MG63 (cell line): ENCODE measurements around the gene MEGF6. TPM values are rescaled to one million over a fixed set of nuclear protein-coding genes. Genes with fewer than 3 reads are reported as not detected.

ENCODE experiments used
- DNase-seq: peaks from one replicate; pipeline ENCODE4 v3.0.0-alpha.2; 2020
- H3K27me3 ChIP-seq: fragments of 250-450 bp; sonication (Bioruptor Pico); 2 replicates; pipeline ENCODE4 v1.5.1; 2020; ENCODE audit warnings: mild to moderate bottlenecking, moderate library complexity
- H3K36me3 ChIP-seq: fragments of 250-450 bp; sonication (Bioruptor Pico); 2 replicates; pipeline ENCODE4 v1.5.1; 2020; ENCODE audit warnings: mild to moderate bottlenecking, moderate library complexity
- H3K4me3 ChIP-seq: fragments of 250-450 bp; sonication (Bioruptor Pico); 2 replicates; pipeline ENCODE4 v1.5.1; 2020; ENCODE audit warnings: mild to moderate bottlenecking, moderate library complexity
- H3K9me3 ChIP-seq: fragments of 250-450 bp; sonication (Bioruptor Pico); 2 replicates; pipeline ENCODE4 v1.5.1; 2020; ENCODE audit warnings: mild to moderate bottlenecking, moderate library complexity
- total RNA-seq: library from RNA; depleted of rRNA; stranded (reverse); fragments of >200 nt; shearing (Covaris generic); gene quantifications from 2 replicates; pipeline ENCODE4 v1.2.3, GENCODE V29; 2014; ENCODE audit warnings: low replicate concordance

Gene MEGF6
- total RNA-seq, 1 experiment from 2014 or later = 198 TPM

DNA sequence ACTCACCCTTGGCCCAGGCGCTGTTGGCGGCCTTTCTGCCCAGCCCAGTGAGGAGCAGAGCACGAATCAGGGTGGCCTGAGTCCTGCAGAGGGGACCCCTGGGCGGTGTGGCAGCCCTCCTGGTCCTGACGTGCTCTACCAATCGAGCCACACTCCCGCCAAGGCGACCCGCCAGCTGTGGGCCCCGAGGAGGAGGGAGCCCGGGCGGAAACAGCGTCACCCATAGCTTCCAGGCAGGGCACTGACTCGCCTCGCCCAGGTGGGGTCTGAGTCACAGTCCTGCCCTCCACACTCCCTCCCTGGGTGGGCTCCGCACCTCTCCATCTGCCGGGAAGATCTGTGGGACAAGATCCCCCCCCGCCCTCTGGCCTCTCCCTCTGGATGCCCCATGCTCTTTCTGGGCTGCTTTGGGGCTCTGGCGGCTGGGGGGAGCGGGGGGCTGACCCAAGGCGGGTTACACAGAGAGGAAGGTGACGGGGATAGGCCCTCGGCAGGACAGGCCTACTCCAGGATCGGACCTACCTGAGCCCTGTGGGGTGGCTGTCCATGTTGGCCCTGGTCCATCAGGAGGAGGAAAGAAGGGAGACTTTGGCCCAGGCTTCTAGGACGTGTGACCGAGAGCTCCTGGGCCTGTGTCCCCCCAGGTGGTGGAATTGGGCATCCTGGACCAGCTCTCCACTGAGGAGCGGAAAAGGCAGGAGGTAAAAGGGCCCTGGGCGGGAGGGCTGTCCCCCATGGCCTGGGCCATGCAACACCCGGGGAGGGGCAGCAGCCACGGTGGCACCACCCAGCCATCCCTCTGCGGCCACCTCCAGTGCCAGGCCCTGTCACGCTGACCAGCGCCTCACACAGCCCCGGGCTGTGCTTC lies 142.8 kb downstream of the MEGF6 start:
- no peaks in the 10 kb centered on the region for H3K27me3 ChIP-seq
- no peak for DNase-seq
- no peaks in the 10 kb centered on the region for H3K9me3 ChIP-seq
- H3K4me3 ChIP-seq = no peak overlapping the region
- H3K36me3 ChIP-seq = no peaks in the 10 kb centered on the region

DNA sequence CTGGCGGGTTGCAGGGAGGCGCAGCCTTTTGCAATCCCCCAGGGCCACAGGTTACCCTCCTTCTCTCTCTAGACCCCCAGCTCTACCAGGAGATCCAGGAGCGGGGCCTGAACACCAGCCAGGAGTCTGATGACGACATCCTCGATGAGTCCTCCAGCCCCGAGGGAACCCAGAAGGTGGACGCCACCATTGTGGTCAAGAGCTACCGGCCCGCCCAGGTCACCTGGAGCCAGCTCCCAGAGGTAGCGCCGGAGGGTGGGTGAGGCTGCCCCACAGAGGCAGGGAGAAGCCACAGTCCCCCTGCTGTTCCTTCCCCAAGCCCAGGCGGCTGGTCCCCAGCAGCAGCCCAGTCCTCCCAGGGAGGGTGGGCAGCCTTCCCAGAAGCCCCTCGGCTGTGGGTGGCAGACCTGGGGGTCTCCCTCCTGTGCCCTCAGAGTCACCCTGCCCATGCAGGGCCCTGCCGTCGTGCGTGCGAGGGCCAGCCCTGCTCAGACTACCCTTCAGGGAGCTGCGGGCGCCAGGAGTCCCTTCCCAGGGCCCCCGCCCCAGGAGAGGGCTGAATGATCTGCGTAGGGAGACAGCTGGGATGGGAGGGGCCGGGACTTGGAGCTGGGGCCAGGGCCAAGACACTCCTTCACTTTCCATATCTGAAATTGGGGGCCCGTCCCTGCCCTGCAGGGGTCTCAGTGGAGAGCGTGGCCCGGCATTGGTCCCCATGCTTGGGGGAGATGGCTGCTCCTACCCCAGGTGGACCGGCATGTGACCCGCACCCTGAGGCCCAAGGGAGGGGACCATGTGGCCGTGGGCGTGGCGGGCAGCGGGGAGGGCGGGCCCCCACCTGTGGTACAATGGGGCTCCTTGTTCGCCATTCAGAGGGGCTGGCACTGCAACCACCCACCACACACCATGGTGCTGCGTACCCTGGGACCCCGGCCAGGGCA lies 143.9 kb downstream of the MEGF6 start:
- no peak overlapping the region for H3K4me3 ChIP-seq
- no peaks in the 10 kb centered on the region for H3K27me3 ChIP-seq
- no peak for DNase-seq
- H3K36me3 ChIP-seq = no peaks in the 10 kb centered on the region
- H3K9me3 ChIP-seq = no peaks in the 10 kb centered on the region

DNA sequence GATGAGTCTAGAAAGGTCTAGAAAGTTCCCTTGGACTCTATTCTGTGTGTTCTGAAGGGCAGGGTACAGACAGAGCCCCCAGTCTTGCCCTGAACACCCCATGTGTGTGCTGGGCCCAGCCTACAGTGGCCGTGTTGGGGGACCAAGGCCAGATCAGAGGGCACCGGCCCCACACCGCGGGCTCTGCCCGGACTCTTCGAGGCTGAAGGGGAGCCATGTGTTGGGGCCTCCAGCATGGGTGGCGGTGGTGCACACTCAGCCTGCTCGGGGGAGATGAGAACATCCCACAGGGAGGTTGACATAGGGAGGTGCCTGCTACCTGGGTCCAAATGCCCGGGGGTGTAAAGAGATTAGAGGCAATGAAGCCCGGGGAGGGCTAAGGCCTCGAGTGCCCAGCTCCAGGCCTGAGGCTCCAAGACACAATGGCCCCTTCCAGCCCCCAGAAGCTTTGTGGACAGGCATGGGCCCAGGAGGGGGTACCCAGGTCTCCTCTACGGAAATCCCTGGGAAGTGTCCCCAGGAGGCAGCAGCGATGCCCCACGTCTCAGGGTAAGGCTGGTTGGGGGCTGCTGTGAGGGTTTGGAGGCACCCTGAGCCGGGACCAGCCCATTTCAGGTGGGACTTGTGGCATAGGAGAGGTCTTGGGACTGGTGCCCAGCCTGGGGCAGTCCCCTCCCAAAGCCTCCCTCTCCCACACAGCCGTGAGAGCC lies 144.8 kb downstream of the MEGF6 start:
- Histone ChIP-seq H3K4me3 (no peak overlapping the region), H3K27me3 (no peaks in the 10 kb centered on the region), H3K9me3 (no peaks in the 10 kb centered on the region), H3K36me3 (no peaks in the 10 kb centered on the region)
- no peak for DNase-seq

DNA sequence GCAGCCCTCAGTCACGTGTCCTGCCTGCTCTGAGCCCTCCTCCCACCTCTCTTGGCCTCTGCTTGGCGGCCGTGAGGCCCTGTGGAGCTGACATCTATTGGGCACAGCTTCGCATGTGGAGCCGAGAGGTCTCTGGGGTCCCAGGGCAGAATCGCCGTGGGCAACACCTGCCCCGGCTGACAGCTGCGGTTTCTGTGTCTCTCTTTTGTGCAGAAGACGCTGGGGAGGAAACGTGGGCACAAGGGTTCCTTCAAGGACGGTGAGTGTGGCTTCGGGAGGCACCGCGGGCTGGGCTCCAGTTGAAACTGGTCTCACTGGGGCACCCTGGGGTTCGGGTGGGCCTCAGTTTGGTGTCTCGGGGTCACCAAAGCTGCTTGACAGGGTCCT lies 145.4 kb downstream of the MEGF6 start:
- H3K9me3 ChIP-seq = no peaks in the 10 kb centered on the region
- no peaks in the 10 kb centered on the region for H3K36me3 ChIP-seq
- H3K4me3 ChIP-seq = no peak overlapping the region
- DNase-seq = no peak
- H3K27me3 ChIP-seq = no peaks in the 10 kb centered on the region

DNA sequence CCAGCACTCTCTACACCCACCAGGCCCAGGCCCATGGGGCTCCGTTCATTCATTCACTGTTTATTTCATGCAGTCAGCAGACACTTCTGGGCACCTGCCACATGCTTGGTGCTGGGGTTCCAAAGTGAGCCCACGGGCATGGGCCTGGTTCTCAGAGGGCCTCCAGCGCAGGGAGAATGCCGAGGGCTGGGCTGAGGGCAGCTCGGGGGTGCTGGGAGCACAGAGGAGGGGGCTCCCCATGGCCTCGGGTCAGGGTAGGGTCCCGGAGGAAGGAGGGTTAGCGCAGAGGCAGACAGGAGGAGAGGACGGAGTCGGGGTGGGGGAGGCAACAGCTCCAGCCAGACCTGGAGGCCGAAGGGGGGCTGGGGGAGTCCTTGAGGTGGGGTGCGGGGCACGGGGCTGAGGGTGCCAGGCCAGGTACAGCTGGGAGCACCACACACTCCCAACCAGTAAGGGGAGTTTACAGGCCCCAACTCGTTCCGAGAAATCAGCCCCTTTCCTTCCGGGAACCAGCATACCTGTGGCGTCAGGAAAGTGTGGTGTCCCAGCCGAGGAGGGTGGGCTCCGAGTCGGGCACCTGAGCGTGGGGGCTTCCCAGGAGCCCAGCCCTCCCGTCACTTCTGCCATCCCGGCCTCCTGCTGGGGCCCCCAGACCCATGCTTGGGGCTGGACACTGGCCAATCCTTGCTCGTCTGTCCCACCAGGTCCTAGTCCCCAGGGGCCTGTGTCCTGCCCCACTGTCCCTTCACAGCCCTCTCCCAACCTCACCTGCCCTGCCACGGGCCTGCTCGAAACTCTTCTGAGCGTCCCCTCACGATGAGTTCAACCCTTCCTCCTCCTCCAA lies 146.0 kb downstream of the MEGF6 start:
- Histone ChIP-seq H3K4me3 (no peak overlapping the region), H3K27me3 (no peaks in the 10 kb centered on the region), H3K9me3 (no peaks in the 10 kb centered on the region), H3K36me3 (no peaks in the 10 kb centered on the region)
- DNase-seq = no peak

DNA sequence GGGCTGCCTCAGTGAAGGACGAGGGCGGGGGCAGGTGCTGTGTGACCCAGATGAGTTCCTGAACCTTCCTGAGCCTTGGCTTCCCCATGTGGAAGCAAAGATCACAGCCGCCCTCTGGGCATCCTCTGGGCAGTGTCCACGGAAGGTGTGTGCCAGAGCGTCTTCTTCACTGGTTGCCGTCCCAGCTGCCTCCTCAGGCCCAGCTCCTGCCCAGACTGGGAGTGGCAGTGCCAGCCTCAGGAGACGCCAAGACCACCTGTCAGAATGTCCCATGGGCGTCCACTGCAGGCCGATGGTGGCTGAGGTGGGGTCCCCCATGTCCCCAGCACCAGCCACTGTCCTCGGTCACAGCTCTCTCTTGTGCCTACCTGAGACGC lies 146.7 kb downstream of the MEGF6 start:
- Histone ChIP-seq H3K27me3 (no peaks in the 10 kb centered on the region), H3K9me3 (no peaks in the 10 kb centered on the region), H3K4me3 (no peak overlapping the region), H3K36me3 (no peaks in the 10 kb centered on the region)
- DNase-seq = no peak

DNA sequence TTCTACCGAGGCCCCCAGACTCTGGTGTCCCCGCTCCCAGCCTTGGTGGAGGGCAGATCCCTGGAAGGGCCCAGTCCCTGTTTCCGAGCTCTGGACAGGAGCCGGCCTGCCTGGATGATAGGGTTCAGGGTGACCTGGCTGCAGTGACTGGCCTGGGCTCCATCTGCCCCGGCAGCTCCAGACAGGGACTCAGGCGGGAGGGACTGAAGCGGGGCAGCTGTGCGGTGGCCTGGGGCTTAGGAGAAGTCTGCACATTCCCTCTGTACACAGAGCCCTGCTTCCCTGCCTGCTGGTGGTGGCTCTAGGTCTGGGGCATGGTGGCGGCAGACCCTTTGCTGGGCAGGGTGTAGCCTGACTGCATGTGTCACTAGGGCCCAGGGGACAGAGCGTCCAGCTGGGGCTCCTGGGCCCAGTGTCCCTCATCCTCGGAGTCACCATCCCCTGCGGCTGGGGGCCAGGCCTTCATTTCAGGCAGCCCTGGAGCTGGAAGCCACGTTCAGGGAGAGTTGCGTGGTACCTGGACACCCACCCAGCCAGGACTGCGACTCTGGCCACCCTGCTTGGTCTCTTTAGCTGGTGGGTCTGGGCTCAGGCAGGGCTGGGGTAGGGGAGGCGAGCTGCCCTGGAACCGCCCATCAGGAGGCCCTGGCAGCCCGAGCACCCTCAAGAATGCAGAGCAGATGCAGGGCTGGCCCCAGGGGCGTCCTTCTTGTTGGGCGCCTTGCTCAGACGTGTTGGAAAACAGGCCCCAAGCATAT lies 147.2 kb downstream of the MEGF6 start:
- H3K4me3 ChIP-seq = no peak overlapping the region
- no peaks in the 10 kb centered on the region for H3K9me3 ChIP-seq
- no peaks in the 10 kb centered on the region for H3K36me3 ChIP-seq
- DNase-seq = no peak
- H3K27me3 ChIP-seq = no peaks in the 10 kb centered on the region

DNA sequence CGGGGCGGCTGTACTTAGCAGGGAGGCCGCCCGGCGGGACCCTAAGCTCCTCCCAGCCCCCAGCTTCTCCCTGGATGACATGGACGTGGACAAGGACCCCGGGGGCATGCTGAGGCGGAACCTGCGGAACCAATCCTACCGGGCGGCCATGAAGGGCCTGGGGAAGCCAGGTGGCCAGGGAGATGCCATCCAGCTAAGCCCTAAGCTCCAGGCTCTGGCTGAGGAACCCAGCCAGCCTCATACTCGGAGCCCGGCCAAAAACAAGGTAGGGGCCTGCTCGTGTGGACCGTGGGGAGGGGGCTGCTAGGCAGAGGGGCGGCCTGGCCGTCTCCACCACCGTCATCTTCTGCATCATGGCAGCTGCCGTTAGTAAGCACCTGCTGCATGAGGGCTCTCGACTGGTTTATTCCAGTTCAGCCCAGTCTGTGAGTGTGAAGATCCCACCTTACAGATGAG lies 147.9 kb downstream of the MEGF6 start:
- DNase-seq = no peak
- H3K4me3 ChIP-seq = no peak overlapping the region
- H3K27me3 ChIP-seq = no peaks in the 10 kb centered on the region
- H3K9me3 ChIP-seq = no peaks in the 10 kb centered on the region
- no peaks in the 10 kb centered on the region for H3K36me3 ChIP-seq

DNA sequence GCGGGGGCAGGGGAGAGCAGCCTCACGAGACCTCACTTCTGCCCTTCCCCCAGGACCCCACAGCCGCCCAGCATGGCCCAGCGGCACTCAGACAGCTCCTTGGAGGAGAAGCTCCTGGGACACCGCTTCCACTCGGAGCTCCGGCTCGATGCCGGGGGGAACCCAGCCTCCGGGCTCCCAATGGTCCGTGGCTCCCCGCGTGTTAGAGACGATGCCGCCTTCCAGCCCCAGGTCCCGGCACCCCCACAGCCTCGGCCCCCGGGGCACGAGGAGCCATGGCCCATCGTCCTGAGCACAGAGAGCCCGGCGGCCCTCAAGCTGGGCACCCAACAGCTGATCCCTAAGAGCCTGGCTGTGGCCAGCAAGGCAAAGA lies 148.3 kb downstream of the MEGF6 start:
- Histone ChIP-seq H3K4me3 (no peak overlapping the region), H3K27me3 (no peaks in the 10 kb centered on the region), H3K9me3 (no peaks in the 10 kb centered on the region), H3K36me3 (no peaks in the 10 kb centered on the region)
- DNase-seq = no peak

DNA sequence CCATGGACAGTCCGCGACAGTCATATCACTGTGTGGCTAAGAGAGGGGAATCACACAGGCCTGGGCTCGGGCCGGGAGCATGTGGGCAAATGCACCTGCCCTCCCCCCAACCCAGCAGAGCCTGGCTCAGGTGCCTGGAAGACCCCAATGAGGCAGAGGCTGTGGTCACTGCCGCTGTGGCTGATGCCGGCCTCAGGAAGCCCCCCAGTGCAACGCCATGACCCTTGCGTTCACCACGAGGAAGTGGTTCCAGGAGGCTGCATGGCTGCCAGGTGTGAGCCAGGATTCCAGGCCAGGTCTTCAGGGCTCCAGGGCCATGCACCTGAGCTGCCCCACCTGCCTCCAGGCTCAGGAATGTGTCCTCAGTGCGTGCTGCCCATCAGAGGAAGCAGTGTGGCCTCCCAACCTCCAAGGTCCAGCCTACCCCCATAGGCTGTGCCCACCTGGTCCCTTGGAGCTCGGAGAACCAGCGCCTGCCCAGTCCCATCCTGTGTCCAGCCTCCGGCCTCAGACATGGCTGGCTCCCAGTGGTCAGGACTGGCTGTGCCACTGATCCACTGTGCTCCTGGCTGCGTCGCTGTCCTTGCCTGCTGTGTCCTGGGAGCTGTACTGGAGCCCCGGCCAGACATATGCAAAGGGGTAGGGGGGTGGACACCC lies 148.8 kb downstream of the MEGF6 start:
- no peaks in the 10 kb centered on the region for H3K27me3 ChIP-seq
- no peaks in the 10 kb centered on the region for H3K36me3 ChIP-seq
- H3K4me3 ChIP-seq = no peak overlapping the region
- no peak for DNase-seq
- H3K9me3 ChIP-seq = no peaks in the 10 kb centered on the region

DNA sequence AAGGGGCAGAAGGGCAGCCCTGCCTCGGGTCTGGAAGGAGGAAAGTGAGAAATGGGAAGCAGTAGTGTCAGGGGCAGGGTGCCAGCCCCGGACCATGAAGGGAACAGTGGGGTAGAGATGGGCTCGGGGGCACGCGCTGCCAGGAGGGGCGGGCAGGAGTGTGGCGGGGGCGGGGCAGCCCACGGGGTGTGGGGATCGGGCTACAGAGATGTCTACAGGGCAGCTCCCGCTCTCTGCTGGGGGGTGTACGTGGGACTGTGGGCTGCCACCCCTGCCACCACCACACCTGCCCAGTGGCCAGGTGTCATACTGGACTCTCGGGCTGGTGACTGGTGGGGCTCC lies 149.4 kb downstream of the MEGF6 start:
- no peak for DNase-seq
- H3K36me3 ChIP-seq = no peaks in the 10 kb centered on the region
- H3K4me3 ChIP-seq = no peak overlapping the region
- H3K27me3 ChIP-seq = no peaks in the 10 kb centered on the region
- H3K9me3 ChIP-seq = no peaks in the 10 kb centered on the region

DNA sequence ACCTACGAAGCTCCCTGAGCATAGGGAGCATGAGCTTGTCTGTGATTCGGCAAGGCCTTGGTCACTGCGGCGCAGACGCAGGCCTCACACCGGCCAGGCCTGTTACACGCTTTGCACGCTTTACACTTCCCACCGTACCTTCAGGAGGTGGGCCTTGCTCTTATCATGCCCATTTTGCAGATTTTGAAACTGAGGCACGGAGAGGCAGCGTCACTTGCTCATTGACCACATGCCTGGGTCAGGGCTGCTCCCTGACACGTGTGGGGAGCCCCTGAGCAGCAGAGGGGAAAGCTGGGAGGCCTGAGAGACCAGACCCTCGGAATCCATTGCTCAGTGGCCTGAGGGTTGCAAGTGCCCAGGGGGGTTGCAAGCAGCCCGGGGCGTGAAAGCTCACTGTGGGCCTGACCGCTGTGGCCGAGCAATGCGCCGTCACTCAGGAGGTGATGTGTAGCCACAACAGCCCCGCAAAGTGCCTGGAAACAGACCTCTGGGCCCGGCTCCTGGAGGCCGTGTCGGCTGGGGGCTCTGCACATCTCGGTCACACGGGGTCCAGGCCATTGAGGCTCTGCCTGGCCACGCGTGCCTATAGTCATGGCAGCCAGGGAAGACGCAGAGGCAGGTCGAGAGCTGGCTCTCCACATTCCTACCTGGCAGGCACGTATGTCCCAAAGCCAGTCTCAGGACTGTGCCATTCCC lies 149.9 kb downstream of the MEGF6 start:
- Histone ChIP-seq H3K9me3 (no peaks in the 10 kb centered on the region), H3K36me3 (no peaks in the 10 kb centered on the region), H3K27me3 (no peaks in the 10 kb centered on the region), H3K4me3 (no peak overlapping the region)
- DNase-seq = no peak

DNA sequence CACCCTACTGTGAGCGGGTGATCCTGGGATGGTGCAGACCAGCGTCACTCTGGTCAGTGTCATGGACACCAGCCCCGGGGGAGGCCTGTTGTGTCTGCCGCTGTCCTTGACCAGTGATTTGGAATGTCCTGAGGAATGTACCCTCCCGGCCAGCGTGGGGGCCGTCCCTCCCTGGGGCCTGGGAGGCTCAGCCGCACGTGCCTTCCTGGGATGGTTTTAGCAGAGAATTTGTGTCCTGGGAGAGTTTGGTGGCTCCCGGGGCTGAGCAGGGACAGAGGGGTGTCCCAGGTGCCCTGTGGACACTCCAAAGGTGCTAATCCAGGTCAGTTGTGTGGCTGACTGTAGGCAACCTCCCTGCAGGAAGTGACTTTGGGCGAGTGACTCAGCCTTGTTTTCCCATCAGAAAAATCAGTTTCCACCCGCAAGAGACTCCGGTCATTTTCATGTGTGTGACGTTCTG lies 150.6 kb downstream of the MEGF6 start:
- Histone ChIP-seq H3K4me3 (no peak overlapping the region), H3K36me3 (no peaks in the 10 kb centered on the region), H3K27me3 (no peaks in the 10 kb centered on the region), H3K9me3 (no peaks in the 10 kb centered on the region)
- DNase-seq = no peak

DNA sequence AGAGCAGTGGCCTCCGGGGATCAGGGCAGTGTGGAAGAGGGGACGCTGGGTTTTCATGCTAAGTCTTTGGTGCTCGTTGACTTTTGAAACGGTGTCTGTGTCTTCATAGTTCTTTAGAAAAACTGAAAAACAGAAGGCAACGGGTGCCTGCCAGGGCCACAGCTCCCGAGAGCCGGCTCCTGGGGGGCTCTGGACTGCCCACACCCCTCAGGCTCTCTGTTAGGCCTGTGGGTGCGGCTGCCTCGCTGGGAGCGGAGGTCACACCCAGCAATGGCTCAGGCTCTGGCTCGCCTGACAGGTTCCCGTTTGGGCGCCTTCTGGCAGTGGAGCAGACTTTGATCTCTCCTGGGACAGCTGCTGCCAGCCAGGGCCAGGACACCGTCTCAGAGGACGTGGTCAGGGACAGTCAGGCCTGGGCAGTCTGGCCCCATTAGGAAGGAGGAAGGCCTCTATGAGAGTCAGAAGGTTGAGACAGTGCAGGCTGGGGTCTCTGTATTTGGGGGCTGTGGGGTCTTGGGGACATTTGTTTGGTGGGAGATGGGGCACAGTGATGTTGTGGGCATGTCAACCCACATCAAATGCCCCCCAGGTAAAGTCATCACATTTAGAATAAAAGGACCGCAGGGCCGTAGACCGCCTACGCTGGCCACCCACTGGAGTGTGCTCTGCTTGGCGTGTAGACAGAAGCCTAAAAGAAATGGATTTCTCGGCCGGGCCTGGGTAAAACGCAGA lies 151.2 kb downstream of the MEGF6 start:
- Histone ChIP-seq H3K9me3 (no peaks in the 10 kb centered on the region), H3K4me3 (no peak overlapping the region), H3K36me3 (no peaks in the 10 kb centered on the region), H3K27me3 (no peaks in the 10 kb centered on the region)
- no peak for DNase-seq
